Measurements from ENCODE around the gene GAST.

- TF ChIP-seq CTCF (IDR thresholded peaks at IDR 0.05 in 4 of 5, conservative IDR thresholded peaks at IDR 0.05 in 1 of 5) (no peak), POLR2A (IDR thresholded peaks at IDR 0.05) (no peak)
Measured at GRCh38 chr17:41681776-41682175, 30.4 kb upstream of the GAST start.

Measured in gastrocnemius medialis (tissue), 4 donors.